Erythroblast (primary cell): ENCODE measurements around the gene MSH3.

Source experiments
- GATA1 ChIP-seq: IDR thresholded peaks from 2 replicates; pipeline ENCODE4 v1.6.1; 2011; ENCODE audit warnings: low read depth, mild to moderate bottlenecking, control low read depth, low read length, moderate library complexity
- POLR2A ChIP-seq: IDR thresholded peaks from 2 replicates; pipeline ENCODE4 v1.6.1; 2011; ENCODE audit warnings: mild to moderate bottlenecking, low read length

GRCh38 chr5:80761966-80762365, 107.5 kb downstream of the MSH3 start:
- no peak for TF ChIP-seq POLR2A
- no peak for TF ChIP-seq GATA1
